ENCODE measurements around the gene NSG1. TPM values are rescaled to one million over a fixed set of nuclear protein-coding genes. Genes with fewer than 3 reads are reported as not detected.

NSG1 gene
- polyA plus RNA-seq, 4 donors = 0.27 to 12.2 (median 8.2) TPM; not detected in 1

DNA sequence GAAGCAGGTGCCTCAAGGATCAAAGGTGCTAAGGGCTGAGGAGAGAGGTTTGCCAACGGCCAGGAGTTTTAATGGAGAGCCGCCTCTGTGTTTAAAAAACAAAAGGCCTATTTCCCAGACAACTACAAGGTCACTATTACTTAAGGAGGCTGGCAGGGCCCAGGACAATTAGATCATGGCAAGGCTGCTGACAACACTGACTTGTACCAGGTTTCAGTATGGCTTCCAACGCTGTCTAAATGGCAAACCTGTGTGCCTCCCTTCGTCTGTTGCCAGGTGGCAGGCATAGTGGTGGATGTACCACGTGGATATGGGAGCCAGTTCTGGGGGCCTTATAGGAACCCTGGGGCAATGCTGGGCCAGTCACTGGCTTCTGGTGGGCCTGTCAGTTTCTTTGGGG lies 41.0 kb downstream of the NSG1 start:
- Histone ChIP-seq H3K36me3 (ENCODE audit: control insufficient read depth in 3 of 3, insufficient read depth in 2 of 3, low read depth in 1 of 3, low read length in 3 of 3) (peaks cover 0 to 51% (median 9%) of the 10 kb centered on the region in 3 donors), H3K4me3 (ENCODE audit: low read depth in 1 of 3, low read length in 3 of 3) (no peak overlapping the region), H3K27ac (ENCODE audit: low read depth in 1 of 3, low read length in 2 of 3) (no peak overlapping the region), H3K27me3 (ENCODE audit: control insufficient read depth in 3 of 3, insufficient read depth in 3 of 3, low read length in 3 of 3) (no peaks in the 10 kb centered on the region), H3K4me1 (ENCODE audit: control insufficient read depth in 3 of 3, insufficient read depth in 2 of 3, low read depth in 1 of 3, low read length in 2 of 3) (peaks cover 0 to 12% (median 0%) of the 10 kb centered on the region in 3 donors), H3K9me3 (ENCODE audit: control insufficient read depth in 2 of 2, insufficient read depth in 1 of 2, low read depth in 1 of 2, low read length in 1 of 2) (no peaks in the 10 kb centered on the region)
- 58 to 76% (median 66%) methylated on average over 5 of the region's 5 CpGs for WGBS, 3 donors
- no peak for FAIRE-seq
- DNase-seq = no peak

DNA sequence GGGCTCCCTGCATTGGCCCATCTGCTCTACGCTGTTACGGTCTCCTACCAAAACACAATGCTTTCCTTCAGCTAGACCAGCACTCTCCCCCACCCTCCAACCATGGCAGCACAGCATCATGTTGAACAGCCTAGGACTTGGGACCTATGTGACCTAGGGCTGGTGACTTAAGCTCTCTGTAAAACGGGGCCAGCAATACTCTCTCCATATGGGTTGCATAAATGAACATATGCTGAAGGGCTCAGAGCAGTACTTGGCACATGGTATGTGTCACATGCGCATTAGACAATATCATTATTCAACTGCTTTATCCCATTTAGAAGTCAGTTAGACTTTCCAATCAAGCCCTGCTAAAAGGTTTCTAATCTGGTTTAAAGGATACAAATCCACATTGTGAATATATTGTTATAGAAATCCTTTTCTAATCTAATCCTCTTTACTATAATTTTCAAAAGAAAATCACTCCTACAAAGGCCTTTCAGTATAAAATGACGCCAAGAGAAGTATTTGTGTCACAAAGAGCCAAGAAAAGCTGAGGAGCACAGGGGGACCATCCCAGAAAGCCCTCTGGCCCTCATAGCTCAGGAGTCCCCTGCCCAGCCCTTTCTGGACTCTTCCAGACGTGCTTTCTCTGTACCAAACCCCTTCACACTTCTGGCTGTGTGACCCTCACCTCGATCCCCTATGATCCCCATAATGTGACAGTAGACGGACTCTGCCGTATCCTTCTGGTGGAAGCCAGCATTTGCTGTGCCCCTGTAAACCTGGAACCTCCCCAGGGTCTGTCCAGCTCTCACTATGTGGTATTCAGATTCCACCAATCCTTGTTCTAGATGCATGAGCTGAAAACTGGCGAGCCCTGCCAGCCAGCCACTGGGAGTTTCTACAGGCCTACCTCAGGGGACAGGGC lies 42.3 kb downstream of the NSG1 start:
- peaks cover 0 to 49% (median 8%) of the 10 kb centered on the region in 3 donors for H3K36me3 ChIP-seq (ENCODE audit: control insufficient read depth in 3 of 3, insufficient read depth in 2 of 3, low read depth in 1 of 3, low read length in 3 of 3)
- H3K9me3 ChIP-seq (ENCODE audit: control insufficient read depth in 2 of 2, insufficient read depth in 1 of 2, low read depth in 1 of 2, low read length in 1 of 2) = no peaks in the 10 kb centered on the region
- no peak overlapping the region for H3K4me3 ChIP-seq (ENCODE audit: low read depth in 1 of 3, low read length in 3 of 3)
- peaks cover 0 to 6% (median 0%) of the 10 kb centered on the region in 3 donors for H3K4me1 ChIP-seq (ENCODE audit: control insufficient read depth in 3 of 3, insufficient read depth in 2 of 3, low read depth in 1 of 3, low read length in 2 of 3)
- H3K27me3 ChIP-seq (ENCODE audit: control insufficient read depth in 3 of 3, insufficient read depth in 3 of 3, low read length in 3 of 3) = no peaks in the 10 kb centered on the region
- H3K27ac ChIP-seq (ENCODE audit: low read depth in 1 of 3, low read length in 2 of 3) = no peak overlapping the region
- FAIRE-seq (no peak), DNase-seq (no peak)
- 92 to 96% (median 93%) methylated on average over 10 of the region's 10 CpGs for WGBS, 3 donors

GRCh38 chr4:4430492-4431195 lies 43.7 kb downstream of the NSG1 start:
- Histone ChIP-seq H3K4me3 (ENCODE audit: low read depth in 1 of 3, low read length in 3 of 3) (no peak overlapping the region), H3K4me1 (ENCODE audit: control insufficient read depth in 3 of 3, insufficient read depth in 2 of 3, low read depth in 1 of 3, low read length in 2 of 3) (no peaks in the 10 kb centered on the region), H3K27ac (ENCODE audit: low read depth in 1 of 3, low read length in 2 of 3) (no peak overlapping the region), H3K9me3 (ENCODE audit: control insufficient read depth in 2 of 2, insufficient read depth in 1 of 2, low read depth in 1 of 2, low read length in 1 of 2) (no peaks in the 10 kb centered on the region), H3K36me3 (ENCODE audit: control insufficient read depth in 3 of 3, insufficient read depth in 2 of 3, low read depth in 1 of 3, low read length in 3 of 3) (peaks cover 0 to 41% (median 11%) of the 10 kb centered on the region in 3 donors), H3K27me3 (ENCODE audit: control insufficient read depth in 3 of 3, insufficient read depth in 3 of 3, low read length in 3 of 3) (no peaks in the 10 kb centered on the region)
- FAIRE-seq (no peak), DNase-seq (peak; percentile 27 to 41)
- 70 to 80% (median 77%) methylated on average over 7 of the region's 7 CpGs for WGBS, 3 donors

DNA sequence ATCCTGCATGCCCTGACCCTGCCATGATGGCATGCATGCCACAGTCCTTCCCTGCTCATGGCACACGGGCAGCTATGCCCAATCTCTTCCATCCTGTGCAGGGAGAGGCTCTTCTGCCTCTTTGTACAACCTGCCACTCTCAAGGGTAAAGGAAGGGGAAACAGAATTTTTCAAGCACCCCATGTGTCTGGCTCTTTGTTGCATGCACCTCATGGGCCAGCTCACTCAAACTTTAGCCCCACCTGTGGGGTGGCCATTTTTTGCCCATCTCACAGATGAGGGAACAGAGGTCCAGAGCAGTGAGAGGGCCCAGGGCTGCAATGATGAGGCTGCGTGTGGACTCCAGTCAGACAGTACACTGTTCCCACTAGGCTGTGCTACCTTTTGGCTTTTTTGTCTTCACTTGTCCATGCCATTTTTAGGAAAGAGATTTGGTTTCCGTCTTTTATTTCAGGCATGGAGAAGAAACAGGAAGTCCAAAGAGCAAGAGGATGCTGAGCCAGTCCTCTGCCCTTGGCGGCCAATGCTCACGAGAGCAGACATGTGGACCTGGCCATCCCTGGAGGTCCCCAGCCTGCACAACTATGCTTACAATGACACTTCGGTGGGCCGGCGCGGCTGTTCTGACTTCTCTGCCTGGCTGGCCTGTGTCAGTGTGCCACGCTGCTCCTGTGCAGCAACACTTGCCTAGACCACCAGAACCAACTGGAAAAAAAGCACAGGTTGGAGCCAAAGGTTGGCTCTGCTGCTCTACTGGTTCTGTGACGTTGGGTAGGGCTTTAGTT lies 45.6 kb downstream of the NSG1 start:
- H3K4me1 ChIP-seq (ENCODE audit: control insufficient read depth in 3 of 3, insufficient read depth in 2 of 3, low read depth in 1 of 3, low read length in 2 of 3) = no peaks in the 10 kb centered on the region
- H3K27me3 ChIP-seq (ENCODE audit: control insufficient read depth in 3 of 3, insufficient read depth in 3 of 3, low read length in 3 of 3) = no peaks in the 10 kb centered on the region
- DNase-seq = no peak
- H3K9me3 ChIP-seq (ENCODE audit: control insufficient read depth in 2 of 2, insufficient read depth in 1 of 2, low read depth in 1 of 2, low read length in 1 of 2) = no peaks in the 10 kb centered on the region
- 95 to 96% (median 96%) methylated on average over 11 of the region's 11 CpGs for WGBS, 3 donors
- no peak overlapping the region for H3K4me3 ChIP-seq (ENCODE audit: low read depth in 1 of 3, low read length in 3 of 3)
- no peak for FAIRE-seq
- H3K27ac ChIP-seq (ENCODE audit: low read depth in 1 of 3, low read length in 2 of 3) = no peak overlapping the region
- peaks cover 0 to 44% (median 15%) of the 10 kb centered on the region in 3 donors for H3K36me3 ChIP-seq (ENCODE audit: control insufficient read depth in 3 of 3, insufficient read depth in 2 of 3, low read depth in 1 of 3, low read length in 3 of 3)

DNA sequence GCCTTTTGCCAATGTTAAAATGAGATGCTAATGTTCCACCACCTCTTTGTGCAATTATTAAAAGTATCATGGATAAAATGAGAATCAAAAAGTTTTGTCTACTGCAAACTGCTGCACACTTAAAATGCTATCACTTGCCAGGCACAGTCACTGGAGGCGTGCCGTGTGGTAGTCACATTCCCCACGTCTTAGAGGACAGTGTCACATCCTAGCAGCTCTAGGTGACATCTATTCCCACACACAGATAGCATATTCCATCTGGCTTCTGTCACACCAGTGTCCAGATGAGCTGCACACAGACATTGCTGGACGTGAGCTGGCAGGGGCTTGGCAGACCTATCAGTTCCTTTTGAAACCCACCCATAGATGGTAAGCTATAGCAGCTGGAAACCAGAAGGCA lies 47.0 kb downstream of the NSG1 start:
- DNase-seq = no peak
- H3K4me3 ChIP-seq (ENCODE audit: low read depth in 1 of 3, low read length in 3 of 3) = no peak overlapping the region
- 82 to 98% (median 89%) methylated on average over 4 of the region's 4 CpGs for WGBS, 3 donors
- no peak overlapping the region for H3K27ac ChIP-seq (ENCODE audit: low read depth in 1 of 3, low read length in 2 of 3)
- no peaks in the 10 kb centered on the region for H3K9me3 ChIP-seq (ENCODE audit: control insufficient read depth in 2 of 2, insufficient read depth in 1 of 2, low read depth in 1 of 2, low read length in 1 of 2)
- H3K36me3 ChIP-seq (ENCODE audit: control insufficient read depth in 3 of 3, insufficient read depth in 2 of 3, low read depth in 1 of 3, low read length in 3 of 3) = peaks cover 0 to 39% (median 21%) of the 10 kb centered on the region in 3 donors
- H3K27me3 ChIP-seq (ENCODE audit: control insufficient read depth in 3 of 3, insufficient read depth in 3 of 3, low read length in 3 of 3) = no peaks in the 10 kb centered on the region
- no peaks in the 10 kb centered on the region for H3K4me1 ChIP-seq (ENCODE audit: control insufficient read depth in 3 of 3, insufficient read depth in 2 of 3, low read depth in 1 of 3, low read length in 2 of 3)
- FAIRE-seq = no peak

- Histone ChIP-seq H3K4me1 (ENCODE audit: control insufficient read depth in 3 of 3, insufficient read depth in 2 of 3, low read depth in 1 of 3, low read length in 2 of 3) (no peaks in the 10 kb centered on the region), H3K9me3 (ENCODE audit: control insufficient read depth in 2 of 2, insufficient read depth in 1 of 2, low read depth in 1 of 2, low read length in 1 of 2) (no peaks in the 10 kb centered on the region), H3K27me3 (ENCODE audit: control insufficient read depth in 3 of 3, insufficient read depth in 3 of 3, low read length in 3 of 3) (no peaks in the 10 kb centered on the region), H3K27ac (ENCODE audit: low read depth in 1 of 3, low read length in 2 of 3) (no peak overlapping the region), H3K4me3 (ENCODE audit: low read depth in 1 of 3, low read length in 3 of 3) (no peak overlapping the region), H3K36me3 (ENCODE audit: control insufficient read depth in 3 of 3, insufficient read depth in 2 of 3, low read depth in 1 of 3, low read length in 3 of 3) (peaks cover 0 to 37% (median 25%) of the 10 kb centered on the region in 3 donors)
- FAIRE-seq = no peak
- DNase-seq = no peak
- WGBS, 3 donors = 81 to 93% (median 89%) methylated on average over 2 of the region's 2 CpGs
These were observed 49.4 kb downstream of the NSG1 start for GRCh38 chr4:4436244-4436823.

DNA sequence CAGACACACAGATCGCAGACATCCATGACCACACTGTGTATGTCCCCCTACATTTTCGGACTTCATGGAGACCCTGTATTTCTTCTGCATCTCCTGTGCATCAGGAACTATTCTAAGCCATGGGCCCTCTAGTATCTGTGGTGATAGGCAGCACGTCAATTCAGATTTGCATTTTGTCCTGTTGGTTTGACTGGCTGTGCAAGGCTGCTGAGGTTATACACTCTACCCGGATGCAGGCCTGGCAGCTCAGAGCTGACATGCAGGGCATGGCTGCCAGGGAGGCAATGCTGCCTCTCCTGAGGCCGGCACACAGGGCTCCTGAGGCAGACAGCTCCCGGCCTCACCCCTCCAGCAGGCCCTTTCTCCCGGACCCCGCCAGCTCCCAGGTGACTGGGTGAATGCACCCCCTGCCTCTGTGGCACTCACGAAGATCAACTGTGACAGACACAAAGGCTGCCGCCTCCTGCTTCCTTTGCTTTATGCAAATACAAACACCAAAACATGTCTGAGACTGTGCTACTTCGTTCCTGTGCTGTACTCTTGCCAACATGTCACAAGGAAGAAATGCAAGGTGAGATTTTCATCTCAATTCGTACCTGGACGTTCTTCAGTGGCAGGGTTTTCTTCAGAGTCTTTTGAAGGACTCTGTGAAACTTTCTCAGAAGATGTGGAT lies 51.0 kb downstream of the NSG1 start:
- H3K27me3 ChIP-seq (ENCODE audit: control insufficient read depth in 3 of 3, insufficient read depth in 3 of 3, low read length in 3 of 3) = no peaks in the 10 kb centered on the region
- FAIRE-seq (no peak), DNase-seq (no peak)
- H3K27ac ChIP-seq (ENCODE audit: low read depth in 1 of 3, low read length in 2 of 3) = no peak overlapping the region
- no peaks in the 10 kb centered on the region for H3K9me3 ChIP-seq (ENCODE audit: control insufficient read depth in 2 of 2, insufficient read depth in 1 of 2, low read depth in 1 of 2, low read length in 1 of 2)
- H3K4me3 ChIP-seq (ENCODE audit: low read depth in 1 of 3, low read length in 3 of 3) = no peak overlapping the region
- peaks cover 0 to 27% (median 20%) of the 10 kb centered on the region in 3 donors for H3K36me3 ChIP-seq (ENCODE audit: control insufficient read depth in 3 of 3, insufficient read depth in 2 of 3, low read depth in 1 of 3, low read length in 3 of 3)
- 93 to 94% (median 93%) methylated on average over 13 of the region's 13 CpGs for WGBS, 3 donors
- H3K4me1 ChIP-seq (ENCODE audit: control insufficient read depth in 3 of 3, insufficient read depth in 2 of 3, low read depth in 1 of 3, low read length in 2 of 3) = no peaks in the 10 kb centered on the region
